Kasumi-1 (cell line): ENCODE measurements around the gene NKX2-3.
A peak's percentile ranks its signal among the peaks of the same experiment; 100 is the strongest.

Experiments used
- DNase-seq, 2 experiments: peaks; one replicate each; lab custom pipeline; 2025; lab: John Stamatoyannopoulos, UW

Gene NKX2-3

DNA sequence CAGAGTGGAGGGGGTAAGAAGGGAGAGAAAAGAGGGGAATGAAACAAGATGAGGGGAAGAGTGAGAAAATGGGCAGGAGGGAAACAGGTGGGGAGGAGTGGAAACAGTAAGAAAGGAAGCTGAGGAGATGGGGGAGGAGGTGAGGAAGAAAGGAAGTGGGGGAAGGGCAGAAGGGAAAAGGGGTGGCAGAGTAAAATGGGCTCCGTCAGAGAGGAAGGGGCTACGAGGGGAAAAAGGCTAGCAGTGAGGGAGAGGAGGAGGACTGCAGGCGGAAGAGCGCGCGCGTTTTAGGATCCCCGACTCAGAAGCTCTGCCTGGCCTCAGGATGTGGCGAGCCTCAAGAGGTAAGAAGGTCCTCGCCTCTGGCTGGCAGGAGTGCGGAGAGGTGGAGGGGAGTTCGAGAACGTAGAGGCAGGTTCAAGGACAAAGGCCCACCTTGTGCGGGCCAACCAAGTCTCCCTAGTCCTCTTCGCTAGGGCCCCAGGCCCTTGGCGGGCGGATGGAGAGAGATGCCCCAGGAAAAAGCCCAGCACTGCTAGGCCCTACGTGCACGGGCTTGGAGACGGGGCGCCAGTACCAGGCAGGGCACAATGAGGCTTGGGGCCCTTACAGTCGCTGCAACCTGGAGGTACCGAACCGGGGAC, 5.8 kb upstream of the NKX2-3 start:
- no peak for DNase-seq

DNA sequence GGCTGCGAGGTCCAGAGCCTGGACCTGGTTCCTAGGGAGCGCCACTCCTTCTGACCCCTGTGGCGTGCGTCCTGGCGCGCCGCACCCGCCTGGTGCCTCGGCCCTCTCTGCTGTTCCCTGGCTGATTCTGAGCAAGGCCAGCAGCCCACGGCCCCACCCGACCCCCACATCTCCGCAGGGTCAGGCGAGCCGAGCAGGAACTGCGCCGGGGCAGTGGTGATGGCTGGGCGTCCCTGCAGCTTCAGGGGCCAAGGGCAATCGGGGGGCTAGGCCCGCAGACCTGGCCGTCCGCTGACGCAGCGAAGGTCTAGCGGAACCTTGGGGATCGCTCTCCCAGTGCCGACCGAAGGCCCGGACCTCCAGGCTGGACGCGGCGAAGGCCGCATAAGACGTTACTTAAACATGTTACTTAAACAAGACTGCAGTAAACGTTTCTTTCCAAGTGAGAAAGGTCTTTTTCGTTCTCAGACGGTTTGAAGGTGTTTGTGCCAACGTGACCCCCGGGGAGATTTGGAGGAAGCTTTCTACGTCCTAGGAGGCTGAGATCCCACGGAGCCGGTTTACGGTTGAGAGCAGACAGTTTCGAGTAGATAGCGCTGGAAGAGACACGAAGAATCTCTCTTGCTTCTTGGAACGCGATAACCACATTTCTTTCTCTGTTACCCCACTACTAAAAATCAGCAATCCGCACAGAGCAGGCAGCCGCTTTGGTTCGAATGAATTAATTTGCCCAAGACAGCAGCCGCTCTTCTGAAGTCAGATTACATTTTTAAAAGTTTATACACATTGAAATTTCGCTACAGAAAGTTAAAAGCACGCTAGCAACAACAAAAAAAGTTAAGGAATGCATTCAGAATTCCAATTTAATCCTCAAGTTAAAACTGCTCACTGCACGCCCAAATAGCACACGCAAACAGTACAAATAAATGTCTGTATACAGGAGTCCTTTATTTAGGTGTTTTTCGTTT, 4.9 kb upstream of the NKX2-3 start:
- no peak for DNase-seq

DNA sequence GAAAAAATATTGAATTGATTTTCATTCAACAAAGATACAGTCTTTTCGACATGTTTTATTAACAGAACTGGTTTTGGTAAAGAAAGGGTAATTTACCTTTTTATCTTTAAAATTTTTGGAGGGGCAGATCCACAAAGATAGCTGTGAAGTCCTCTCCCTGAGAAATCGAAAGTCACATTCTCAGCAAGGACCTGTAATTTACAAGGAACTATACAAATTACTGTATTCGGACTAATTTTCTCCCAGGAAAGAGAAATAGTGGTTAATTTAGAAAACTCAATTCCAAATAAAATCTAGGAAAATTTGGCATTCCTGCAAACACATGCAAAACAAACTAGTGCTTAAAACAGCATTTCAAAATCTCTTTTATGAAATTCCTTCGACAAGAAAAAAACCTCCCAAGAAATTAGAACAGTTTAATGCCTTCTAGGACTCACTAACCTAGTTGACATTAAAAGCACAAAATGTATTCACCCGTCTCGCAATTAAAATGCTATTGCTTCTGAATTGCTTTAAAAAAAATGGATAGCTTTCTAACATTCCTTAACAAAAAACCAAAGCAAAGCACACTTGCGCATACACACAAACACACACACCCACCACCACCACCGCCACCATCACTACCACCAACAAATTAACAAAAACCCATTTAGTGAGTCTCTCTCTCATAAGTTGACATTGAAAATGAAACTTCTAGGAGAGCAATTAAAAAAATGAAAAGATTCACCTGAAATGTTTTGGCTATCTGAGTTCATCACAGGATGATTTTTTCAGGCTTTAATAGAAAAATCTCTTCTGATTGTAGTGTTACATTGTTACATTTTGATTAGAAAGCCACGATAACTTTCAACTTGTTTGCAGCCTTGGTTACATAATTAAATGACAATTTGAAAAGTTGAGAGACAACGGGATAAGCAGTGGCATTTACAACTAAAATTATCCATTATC, 4.0 kb upstream of the NKX2-3 start:
- DNase-seq, result no peak

DNA sequence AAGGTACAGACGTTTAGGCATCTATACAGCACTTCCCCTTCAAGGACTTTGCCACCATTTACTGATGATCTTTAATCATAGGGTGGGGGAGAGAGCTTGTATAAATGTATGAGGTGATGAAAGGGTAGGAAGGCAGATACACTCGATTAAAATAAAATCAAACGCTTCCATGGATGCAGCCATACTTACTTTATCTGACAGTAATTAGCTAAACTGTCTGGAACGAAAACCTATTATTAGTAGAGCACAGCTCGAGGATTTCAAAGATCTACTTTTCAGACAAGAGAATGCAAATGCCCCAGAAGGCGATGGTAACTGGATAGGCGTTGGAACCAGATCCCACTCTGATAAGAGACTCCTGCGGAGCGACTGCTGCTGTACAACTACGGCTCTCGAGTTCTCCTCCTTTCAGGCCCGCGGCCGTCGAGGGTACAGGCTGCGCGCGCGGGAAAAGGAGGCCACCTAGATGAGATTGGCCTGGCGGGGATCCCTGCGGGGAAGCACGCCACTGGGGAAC, 3.1 kb upstream of the NKX2-3 start:
- no peak for DNase-seq

DNA sequence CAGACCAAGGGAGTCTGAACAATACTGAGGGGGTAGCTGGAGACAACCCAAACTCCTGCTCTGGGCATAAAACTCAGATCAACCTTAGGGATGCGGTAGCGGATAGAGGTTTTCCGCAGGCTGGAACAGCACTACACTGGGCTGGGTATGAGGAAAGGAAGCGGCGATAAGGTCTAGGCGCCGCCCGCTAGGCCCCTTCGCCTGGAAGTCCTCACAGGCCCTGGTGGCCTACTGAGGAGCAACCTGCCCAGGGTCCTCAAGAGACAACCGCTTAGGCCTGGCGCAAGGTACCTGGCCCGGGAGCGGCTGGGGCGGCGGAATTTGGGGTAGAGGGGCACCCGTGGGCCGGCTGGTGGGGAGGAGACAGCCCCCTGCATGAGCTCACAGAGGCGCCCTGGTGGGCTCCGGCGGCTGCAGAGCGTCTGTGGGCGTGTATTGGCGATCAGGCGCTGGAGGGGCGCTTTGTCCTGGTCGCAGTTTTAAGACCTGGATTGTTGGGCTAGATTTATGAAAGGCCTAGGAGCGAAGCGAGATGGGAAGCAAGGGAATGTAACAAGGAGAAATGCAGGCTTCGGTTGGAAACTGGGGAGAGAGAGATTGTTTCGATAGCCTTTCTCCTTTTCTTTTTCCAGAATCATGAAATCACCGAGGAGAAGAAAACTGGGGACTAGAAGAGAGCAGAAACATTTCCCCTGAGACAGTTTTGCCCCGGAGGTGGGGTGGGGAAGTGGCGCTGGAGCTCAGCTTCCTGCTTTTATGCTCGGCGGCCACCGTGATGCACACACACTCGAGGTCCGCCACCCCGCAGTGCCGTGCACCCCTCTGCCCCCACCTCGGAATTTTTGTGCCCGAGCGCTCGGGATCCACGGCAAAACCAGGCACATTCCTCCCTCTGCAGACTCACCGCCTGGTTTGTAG, 2.4 kb upstream of the NKX2-3 start:
- peak in 1 of 2 experiments; percentile 20 for DNase-seq

DNA sequence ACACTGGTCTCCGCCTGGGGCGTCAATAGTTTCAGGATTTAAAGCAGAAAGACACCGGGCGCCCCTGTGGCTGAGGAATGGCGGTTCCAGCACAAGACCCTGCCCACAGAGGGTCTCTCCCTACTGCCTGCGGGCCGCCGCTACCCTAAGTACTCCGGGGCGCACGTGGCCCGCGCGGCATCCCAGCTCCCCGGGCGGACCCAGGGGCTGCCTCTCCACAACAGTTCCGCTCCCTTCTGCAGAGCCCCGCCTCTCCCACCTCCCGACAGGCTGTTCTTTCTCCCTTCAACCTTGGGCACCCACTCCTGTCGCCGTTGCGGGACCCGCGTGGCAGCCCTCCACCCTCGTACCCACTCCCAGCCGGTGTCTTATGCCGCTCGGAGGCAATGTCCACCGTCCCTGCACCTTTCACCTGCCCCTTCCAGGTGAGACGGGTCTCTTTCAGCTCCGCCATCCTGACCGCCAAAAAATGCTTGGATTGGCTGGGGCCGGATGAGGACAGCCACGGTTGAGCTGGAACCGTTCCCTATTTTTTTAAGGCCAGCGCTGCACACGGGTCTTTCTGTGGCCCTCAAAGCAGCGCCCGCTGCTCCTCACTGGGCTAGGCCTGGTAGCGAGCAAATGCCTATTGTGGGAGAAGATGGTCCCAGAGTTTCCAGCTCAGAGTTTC, 1.6 kb upstream of the NKX2-3 start:
- DNase-seq, result no peak

DNA sequence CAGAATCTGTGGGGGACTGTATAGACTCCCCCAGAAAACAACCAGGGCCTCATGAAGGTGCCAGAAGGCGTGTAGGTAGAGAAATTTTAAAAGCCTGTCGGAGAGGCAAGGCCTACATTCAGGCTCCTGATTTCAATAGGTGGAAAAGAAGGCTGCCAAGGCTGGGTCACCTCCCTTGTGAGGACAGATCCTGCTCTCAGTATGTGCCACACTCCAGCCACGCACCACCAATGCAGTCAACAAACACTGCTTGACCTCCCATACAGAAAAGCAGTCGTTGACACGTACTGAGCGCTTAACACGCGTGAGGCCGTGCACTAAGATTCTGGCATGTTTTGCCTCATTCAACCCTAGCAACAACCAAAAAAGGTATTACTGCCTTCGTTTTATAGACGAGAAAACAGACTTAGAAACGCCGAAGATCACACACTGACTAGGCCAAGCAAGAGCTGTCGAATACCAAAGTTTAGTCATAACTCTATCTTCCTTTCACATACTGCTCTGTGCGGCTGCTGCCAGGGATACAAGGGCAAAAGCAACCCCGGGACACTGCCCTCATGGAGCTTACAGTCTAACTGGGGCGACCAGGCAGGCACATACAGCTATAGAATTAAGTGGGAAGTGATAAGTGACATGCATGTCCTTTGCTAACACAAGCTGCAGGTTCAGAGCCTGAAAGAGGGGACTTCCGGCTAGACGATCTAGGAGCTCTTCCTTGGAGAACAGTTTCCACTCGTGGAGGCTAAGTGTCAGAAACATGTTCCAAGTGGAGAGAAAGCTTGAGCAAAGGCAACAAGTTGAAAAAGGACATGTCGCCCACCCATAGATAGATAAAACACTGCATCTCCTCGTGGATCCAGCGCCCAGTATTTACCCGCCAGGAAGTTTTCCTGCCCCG, 797 bp upstream of the NKX2-3 start:
- no peak for DNase-seq

DNA sequence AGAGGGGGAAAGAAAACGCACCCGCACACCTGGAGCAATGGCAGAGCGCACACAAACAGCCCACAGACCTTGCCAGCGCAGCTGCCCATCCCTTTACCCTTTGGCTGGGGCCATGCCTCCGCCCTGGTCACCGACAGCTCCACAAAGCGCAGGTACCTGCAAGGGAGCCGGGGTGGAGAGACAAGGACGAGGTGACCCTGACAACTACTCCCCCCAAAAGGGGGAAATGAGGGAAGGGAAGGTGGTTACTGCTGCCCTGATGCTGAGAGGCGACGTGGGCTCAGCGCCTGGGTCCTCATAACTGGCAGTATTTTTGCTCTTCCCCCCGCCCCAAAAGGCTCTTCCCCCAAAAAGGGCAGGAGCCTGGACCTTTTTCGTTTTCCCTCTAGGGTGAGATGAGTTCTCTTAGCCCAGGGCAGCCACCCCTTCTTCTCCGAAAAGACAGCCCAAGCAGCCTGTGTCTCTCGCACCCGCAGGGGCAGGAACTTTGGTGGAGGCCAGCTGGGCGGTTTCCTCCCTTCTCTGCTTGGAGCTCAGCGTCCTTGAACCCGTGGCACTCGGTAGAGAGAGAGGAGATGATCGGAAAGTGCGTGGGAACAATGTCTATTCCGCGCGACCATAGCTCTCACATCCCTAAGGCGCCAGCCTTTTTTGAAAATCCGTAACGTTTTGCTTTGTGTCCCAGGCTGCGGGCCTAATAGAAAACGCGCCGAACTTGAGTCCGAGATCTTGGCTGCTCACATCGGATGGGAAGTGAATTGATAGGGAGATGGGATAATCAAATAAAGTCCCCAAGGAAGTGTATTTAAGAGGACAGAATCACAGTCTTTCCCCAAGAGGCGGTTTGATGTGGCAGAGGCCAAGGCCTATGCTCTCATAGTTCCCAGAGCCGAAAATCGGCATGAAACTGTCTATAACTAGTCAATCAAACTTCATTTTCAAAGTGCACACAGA, 1.0 kb downstream of the NKX2-3 start:
- DNase-seq, result no peak

DNA sequence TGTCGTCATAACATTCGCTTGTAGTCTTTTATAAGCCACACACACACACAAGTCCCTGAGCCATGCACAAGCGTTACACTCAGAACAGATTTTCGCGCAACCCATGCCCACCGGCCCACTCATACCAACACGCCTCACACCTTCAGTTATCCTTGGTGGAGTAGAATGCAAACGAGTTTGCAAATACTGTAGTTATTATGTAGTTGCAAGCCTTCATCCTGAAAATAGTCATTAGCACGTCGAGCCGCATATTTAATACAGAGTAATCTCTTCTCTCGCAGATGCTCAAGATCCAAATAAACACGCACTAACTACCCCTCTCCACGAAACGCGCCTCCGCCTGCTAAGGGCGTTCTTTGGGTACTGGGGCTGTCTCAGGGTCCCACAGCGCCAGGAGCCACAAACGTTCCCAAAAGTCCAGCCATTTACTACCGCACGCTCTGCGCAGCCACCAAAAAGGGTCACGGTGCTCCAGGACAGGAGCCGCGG, 1.8 kb downstream of the NKX2-3 start:
- no peak for DNase-seq

DNA sequence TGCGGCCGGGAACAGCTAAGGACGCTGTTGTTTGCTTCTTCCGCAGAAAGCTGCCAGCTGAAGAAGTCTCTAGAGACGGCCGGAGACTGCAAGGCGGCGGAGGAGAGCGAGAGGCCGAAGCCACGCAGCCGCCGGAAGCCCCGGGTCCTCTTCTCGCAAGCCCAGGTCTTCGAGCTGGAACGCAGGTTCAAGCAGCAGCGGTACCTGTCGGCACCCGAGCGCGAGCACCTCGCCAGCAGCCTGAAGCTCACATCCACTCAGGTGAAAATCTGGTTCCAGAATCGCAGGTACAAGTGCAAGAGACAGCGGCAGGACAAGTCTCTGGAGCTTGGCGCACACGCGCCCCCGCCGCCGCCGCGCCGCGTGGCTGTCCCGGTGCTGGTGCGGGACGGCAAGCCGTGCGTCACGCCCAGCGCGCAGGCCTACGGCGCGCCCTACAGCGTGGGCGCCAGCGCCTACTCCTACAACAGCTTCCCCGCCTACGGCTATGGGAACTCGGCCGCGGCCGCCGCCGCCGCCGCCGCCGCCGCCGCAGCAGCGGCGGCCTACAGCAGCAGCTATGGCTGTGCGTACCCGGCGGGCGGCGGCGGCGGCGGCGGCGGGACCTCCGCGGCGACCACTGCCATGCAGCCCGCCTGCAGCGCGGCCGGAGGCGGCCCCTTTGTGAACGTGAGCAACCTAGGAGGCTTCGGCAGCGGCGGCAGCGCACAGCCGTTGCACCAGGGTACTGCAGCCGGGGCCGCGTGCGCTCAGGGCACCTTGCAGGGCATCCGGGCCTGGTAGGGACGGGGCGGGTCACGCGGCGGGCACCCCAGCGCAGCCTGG, 2.4 kb downstream of the NKX2-3 start:
- peak; percentile 47 to 49 for DNase-seq

DNA sequence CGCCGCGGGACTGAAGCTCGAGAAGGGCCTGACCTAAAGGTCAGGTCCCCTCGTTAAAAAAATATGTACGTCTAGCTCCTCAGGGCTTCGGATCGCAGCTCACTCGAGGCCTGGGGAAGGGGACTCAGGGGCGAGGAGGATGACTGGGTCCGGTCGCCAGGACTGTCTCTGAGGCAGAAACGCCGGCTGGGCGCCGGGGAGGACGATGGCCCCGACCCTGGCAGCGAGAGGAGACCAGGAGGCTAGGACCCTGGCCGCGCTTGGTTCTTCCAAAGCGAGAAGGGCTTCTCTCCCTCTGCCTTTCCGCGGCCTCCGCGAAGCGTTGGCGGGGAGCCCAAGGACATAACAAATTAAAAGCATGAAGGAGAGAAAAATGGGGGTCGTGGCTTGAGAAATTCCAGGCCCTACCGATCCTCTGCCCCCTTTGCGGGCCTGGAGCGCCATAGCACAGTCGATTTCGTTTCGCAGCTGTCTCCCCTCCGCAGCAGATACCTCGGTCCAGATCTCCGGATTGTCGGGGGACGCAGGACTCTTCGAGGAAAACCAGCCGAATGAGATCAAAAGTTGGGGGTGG, 3.1 kb downstream of the NKX2-3 start:
- no peak for DNase-seq

DNA sequence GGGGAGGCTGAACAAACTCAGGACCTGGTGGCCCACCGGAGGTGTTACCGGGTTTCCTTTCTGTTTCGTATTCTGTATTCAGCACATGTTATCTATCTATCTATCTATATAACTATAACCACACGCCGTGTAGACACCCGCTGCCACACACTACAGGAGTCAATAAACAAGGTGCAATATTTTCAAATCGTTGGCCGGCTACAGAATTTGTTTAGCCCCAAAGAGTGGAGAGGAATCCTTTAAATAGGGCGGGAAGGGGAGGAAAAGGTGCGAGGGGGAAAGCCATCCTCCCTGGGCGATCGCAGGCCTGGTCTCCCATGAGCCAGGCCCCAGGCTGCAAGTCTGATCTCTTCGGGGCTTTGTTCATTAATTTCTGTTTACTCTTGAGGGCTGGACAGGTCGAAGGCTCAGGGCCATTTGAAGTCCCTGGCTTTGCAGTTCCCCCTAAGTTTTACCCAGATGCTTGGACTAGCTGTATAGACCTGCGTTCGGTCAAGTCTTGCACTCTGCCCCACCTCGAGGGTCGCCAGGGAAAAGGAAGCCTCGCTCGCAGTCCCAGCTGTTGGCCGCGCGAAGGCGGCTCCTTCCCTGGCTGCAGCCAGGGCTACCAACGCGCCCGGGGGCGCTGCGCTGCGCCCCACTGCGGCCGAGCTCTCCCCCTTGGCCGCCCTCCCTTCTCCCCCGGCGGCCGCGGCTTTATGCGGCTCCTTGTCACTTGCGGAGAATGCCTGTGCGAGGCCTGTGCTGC, 3.8 kb downstream of the NKX2-3 start:
- peak; percentile 14 to 28 for DNase-seq

DNA sequence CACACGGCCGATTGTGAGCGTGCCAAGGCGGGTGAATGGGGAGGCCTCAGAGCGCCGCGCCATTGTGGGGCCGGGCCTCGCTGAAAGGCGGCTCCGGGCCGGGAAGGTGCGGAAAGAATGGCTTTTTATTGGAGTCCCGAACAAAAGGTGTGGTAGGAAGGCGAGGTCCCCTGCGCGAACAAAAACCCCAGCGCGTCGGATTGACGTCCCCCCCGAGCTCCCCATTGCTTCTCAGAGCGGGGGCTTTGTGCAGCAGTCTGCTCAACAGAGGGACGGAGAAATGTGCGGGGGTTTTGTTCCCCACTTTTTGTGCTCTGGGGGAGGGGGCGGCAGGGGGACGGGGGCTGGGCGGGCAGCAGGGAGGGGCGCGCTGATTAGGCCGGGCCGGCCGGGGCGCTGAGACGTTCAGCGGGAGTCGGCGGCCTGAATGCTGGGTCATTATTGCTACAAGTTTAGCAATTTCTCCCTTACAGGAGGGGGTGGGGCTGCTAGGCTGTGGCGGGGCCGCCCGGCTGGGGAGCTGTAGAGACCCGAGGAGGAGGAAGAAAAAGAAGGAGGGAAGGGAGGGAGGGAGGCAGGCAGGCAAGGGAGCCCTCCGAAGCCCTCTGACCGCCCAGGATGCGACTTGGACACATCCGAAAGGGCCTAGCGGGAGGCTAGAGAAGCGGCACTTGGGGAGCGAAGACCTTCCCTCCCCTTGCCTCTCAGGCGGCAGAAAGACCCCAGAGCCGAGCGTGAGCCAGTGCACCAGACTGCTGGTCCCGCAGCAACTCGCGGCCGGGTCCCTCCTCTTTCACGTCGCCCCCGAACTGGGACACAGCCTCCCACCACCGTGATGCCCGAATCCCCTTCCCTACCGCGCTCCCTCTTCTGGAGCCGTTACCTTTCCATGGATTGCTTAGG, 4.6 kb downstream of the NKX2-3 start:
- DNase-seq, result no peak

DNA sequence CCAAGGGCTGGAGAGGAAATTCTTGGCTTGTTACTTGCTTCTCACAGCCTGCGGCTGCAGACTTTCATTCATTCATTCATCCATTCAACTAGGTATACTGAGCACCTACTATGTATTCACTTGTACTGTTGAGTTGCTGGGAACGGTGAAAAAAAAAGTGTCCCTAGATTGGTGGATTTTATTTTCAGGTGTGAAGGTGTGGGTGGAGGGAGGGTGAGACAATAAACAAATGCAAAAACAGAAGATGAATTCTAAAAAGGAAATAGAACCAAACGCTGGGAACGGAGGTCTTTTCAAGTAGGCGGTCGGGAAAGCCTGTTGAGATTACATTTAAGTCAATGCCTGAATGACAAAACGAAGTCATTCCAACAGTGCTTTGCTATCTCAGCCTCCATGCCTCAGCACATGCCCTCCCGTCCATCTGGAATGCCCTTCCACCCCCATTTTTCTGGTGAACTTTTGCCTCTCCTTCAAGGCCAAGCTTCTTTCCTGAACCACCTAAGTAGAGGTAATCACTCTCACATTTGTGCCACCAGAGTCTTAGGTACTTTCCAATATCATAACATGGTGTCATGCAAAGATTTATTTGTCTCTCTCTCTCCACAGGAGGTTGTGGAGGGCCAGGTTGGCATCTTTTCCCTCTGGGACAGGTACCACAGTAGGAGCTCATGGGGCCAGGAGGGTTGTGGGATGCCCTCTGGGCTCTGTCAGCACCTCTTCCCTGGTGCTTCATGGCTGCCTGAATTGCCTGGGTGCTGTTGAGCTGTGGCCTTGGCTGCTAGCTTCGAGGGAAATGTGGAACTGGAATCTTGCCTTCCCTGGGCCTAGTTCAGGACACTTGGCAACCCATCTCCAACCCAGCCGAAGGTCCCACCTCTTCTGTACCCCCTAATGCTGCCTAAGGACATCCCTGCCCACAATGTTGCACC, 5.5 kb downstream of the NKX2-3 start:
- DNase-seq, result no peak
